Measurements from ENCODE around the gene RAB27A.

RAB27A gene

DNA sequence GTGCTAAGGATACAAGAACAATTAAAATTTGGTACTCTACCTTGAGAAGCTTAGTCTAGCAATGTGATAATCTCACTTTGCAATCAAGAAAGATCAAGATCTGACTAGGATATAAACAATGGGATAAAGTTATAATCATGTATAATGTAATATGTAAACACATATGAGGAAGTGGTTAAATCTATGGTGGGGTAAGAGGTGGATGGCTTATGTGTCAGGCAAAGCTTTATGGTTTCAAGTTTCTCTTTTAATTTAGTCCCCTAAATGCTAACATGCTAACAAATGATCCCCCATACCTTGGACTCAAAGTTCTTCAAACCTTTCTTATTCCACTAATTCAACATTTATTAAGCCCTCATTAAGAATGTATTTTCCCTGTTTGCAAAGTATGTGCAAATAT, 95.4 kb downstream of the RAB27A start:
- H2BK15ac ChIP-seq (ENCODE audit: low read depth, poor library complexity, severe bottlenecking) = no peak overlapping the region
- peak overlapping the region in 1 of 2 experiments; percentile 97 for H3K4me3 ChIP-seq (ENCODE audit: insufficient read depth in 1 of 2, low read depth in 1 of 2, low read length in 2 of 2)
- H2BK120ac ChIP-seq (ENCODE audit: low read depth, low read length) = no peak overlapping the region
- H3K4me1 ChIP-seq (ENCODE audit: control insufficient read depth, insufficient read depth, low read depth, low read length) = peaks cover 1% of the 10 kb centered on the region
- no peak overlapping the region for H2AK5ac ChIP-seq (ENCODE audit: low read length, severe bottlenecking)
- H3K23ac ChIP-seq (ENCODE audit: low read length in 2 of 2) = no peak overlapping the region
- no peak overlapping the region for H2AFZ ChIP-seq (ENCODE audit: low read depth, low read length)
- no peak overlapping the region for H2BK5ac ChIP-seq (ENCODE audit: low read depth, low read length, poor library complexity, severe bottlenecking)
- no peak overlapping the region for H3K27ac ChIP-seq (ENCODE audit: low read length, poor library complexity, severe bottlenecking)
- H3K36me3 ChIP-seq (ENCODE audit: control insufficient read depth in 1 of 2, insufficient read depth in 2 of 2, low read depth in 1 of 2, low read length in 2 of 2) = peaks cover 4 to 38% of the 10 kb centered on the region in 2 experiments
- no peak overlapping the region for H3K18ac ChIP-seq (ENCODE audit: low read depth in 1 of 2, low read length in 2 of 2)
- no peak overlapping the region for H3K14ac ChIP-seq (ENCODE audit: low read length in 2 of 2)
- no peaks in the 10 kb centered on the region for H3K9me3 ChIP-seq (ENCODE audit: control insufficient read depth, low read length)
- H3K27me3 ChIP-seq (ENCODE audit: control insufficient read depth in 1 of 2, insufficient read depth in 1 of 2, low read length in 2 of 2) = no peaks in the 10 kb centered on the region
- H2BK12ac ChIP-seq (ENCODE audit: low read length in 2 of 2) = no peak overlapping the region
- H3K79me1 ChIP-seq (replicated peaks; ENCODE audit: low read length, poor library complexity, severe bottlenecking) = peaks cover 6% of the 10 kb centered on the region
- peak; percentile 25 for DNase-seq
- H4K8ac ChIP-seq (ENCODE audit: low read length) = no peak overlapping the region
- H3K9ac ChIP-seq (ENCODE audit: low read length) = peak overlapping the region; percentile 22
- no peak overlapping the region for H4K91ac ChIP-seq (ENCODE audit: low read length)
- H3K4ac ChIP-seq (ENCODE audit: low read depth in 1 of 2, low read length in 2 of 2) = no peak overlapping the region
- H3K4me2 ChIP-seq (ENCODE audit: low read length, poor library complexity, severe bottlenecking) = no peak overlapping the region

DNA sequence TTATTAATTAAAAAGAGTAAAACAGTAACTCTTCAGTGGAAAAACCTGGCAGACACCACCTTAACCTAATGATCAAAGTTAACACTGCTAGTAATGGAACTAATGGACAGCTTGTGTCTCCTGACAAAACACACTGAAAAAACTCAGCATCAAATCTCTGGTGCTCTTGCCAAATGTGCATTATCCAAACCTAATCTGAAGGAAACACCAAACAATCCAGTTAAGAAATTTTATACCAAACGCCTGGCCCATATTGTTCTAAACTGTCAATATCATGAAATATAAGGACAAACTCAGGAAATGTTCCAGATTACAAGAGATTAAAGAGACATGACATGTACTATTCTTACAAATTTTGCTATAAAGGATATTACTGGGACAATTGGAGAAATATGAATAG, 103.3 kb downstream of the RAB27A start:
- Histone ChIP-seq H2AK5ac (ENCODE audit: low read length, severe bottlenecking) (no peak overlapping the region), H3K27ac (ENCODE audit: low read length, poor library complexity, severe bottlenecking) (no peak overlapping the region), H3K9ac (ENCODE audit: low read length) (no peak overlapping the region), H2BK12ac (ENCODE audit: low read length in 2 of 2) (no peak overlapping the region), H2BK5ac (ENCODE audit: low read depth, low read length, poor library complexity, severe bottlenecking) (no peak overlapping the region), H2AFZ (ENCODE audit: low read depth, low read length) (no peak overlapping the region), H4K91ac (ENCODE audit: low read length) (no peak overlapping the region), H3K23ac (ENCODE audit: low read length in 2 of 2) (no peak overlapping the region), H3K9me3 (ENCODE audit: control insufficient read depth, low read length) (no peaks in the 10 kb centered on the region), H3K14ac (ENCODE audit: low read length in 2 of 2) (no peak overlapping the region), H3K4ac (ENCODE audit: low read depth in 1 of 2, low read length in 2 of 2) (no peak overlapping the region), H3K27me3 (ENCODE audit: control insufficient read depth in 1 of 2, insufficient read depth in 1 of 2, low read length in 2 of 2) (no peaks in the 10 kb centered on the region), H4K8ac (ENCODE audit: low read length) (no peak overlapping the region), H3K4me1 (ENCODE audit: control insufficient read depth, insufficient read depth, low read depth, low read length) (no peaks in the 10 kb centered on the region), H2BK15ac (ENCODE audit: low read depth, poor library complexity, severe bottlenecking) (no peak overlapping the region), H3K4me3 (ENCODE audit: insufficient read depth in 1 of 2, low read depth in 1 of 2, low read length in 2 of 2) (no peak overlapping the region), H3K79me1 (replicated peaks; ENCODE audit: low read length, poor library complexity, severe bottlenecking) (peaks cover 14% of the 10 kb centered on the region), H3K18ac (ENCODE audit: low read depth in 1 of 2, low read length in 2 of 2) (no peak overlapping the region), H3K36me3 (ENCODE audit: control insufficient read depth in 1 of 2, insufficient read depth in 2 of 2, low read depth in 1 of 2, low read length in 2 of 2) (peaks cover 7 to 94% of the 10 kb centered on the region in 2 experiments), H3K4me2 (ENCODE audit: low read length, poor library complexity, severe bottlenecking) (no peak overlapping the region), H2BK120ac (ENCODE audit: low read depth, low read length) (no peak overlapping the region)
- 100% methylated on average over 1 of the region's 1 CpG for WGBS
- DNase-seq = no peak

DNA sequence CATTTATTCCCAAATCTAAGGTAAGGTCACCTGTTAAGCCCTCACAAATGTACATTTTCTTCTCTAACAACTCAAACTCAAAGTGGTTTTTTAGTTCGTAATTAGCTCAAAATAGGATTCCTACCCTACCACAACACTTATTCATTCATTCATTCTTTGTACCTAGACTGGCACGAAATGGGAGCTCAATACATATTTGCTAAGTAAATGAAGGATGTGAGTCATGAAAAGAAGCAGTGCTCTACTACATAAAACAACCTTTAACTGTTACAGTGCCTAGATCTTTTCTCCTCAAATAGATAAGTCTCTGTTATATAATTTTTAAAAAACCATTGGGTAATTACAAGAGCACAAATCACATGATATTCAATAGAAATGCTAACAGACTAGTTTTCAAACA, 105.9 kb downstream of the RAB27A start:
- H2AFZ ChIP-seq (ENCODE audit: low read depth, low read length) = no peak overlapping the region
- no peaks in the 10 kb centered on the region for H3K9me3 ChIP-seq (ENCODE audit: control insufficient read depth, low read length)
- H4K91ac ChIP-seq (ENCODE audit: low read length) = no peak overlapping the region
- H3K4ac ChIP-seq (ENCODE audit: low read depth in 1 of 2, low read length in 2 of 2) = no peak overlapping the region
- no peak overlapping the region for H2BK120ac ChIP-seq (ENCODE audit: low read depth, low read length)
- WGBS = 89% methylated on average over 1 of the region's 2 CpGs
- H3K4me2 ChIP-seq (ENCODE audit: low read length, poor library complexity, severe bottlenecking) = no peak overlapping the region
- H3K18ac ChIP-seq (ENCODE audit: low read depth in 1 of 2, low read length in 2 of 2) = no peak overlapping the region
- no peak overlapping the region for H4K8ac ChIP-seq (ENCODE audit: low read length)
- H2BK15ac ChIP-seq (ENCODE audit: low read depth, poor library complexity, severe bottlenecking) = no peak overlapping the region
- H2BK12ac ChIP-seq (ENCODE audit: low read length in 2 of 2) = no peak overlapping the region
- peaks cover 11% of the 10 kb centered on the region for H3K79me1 ChIP-seq (replicated peaks; ENCODE audit: low read length, poor library complexity, severe bottlenecking)
- H3K4me1 ChIP-seq (ENCODE audit: control insufficient read depth, insufficient read depth, low read depth, low read length) = no peaks in the 10 kb centered on the region
- no peak overlapping the region for H3K4me3 ChIP-seq (ENCODE audit: insufficient read depth in 1 of 2, low read depth in 1 of 2, low read length in 2 of 2)
- no peak overlapping the region for H3K9ac ChIP-seq (ENCODE audit: low read length)
- no peak overlapping the region for H2BK5ac ChIP-seq (ENCODE audit: low read depth, low read length, poor library complexity, severe bottlenecking)
- H3K27ac ChIP-seq (ENCODE audit: low read length, poor library complexity, severe bottlenecking) = no peak overlapping the region
- H3K14ac ChIP-seq (ENCODE audit: low read length in 2 of 2) = no peak overlapping the region
- no peak overlapping the region for H2AK5ac ChIP-seq (ENCODE audit: low read length, severe bottlenecking)
- no peak overlapping the region for H3K23ac ChIP-seq (ENCODE audit: low read length in 2 of 2)
- no peaks in the 10 kb centered on the region for H3K27me3 ChIP-seq (ENCODE audit: control insufficient read depth in 1 of 2, insufficient read depth in 1 of 2, low read length in 2 of 2)
- DNase-seq = no peak
- H3K36me3 ChIP-seq (ENCODE audit: control insufficient read depth in 1 of 2, insufficient read depth in 2 of 2, low read depth in 1 of 2, low read length in 2 of 2) = peaks cover 5 to 97% of the 10 kb centered on the region in 2 experiments

DNA sequence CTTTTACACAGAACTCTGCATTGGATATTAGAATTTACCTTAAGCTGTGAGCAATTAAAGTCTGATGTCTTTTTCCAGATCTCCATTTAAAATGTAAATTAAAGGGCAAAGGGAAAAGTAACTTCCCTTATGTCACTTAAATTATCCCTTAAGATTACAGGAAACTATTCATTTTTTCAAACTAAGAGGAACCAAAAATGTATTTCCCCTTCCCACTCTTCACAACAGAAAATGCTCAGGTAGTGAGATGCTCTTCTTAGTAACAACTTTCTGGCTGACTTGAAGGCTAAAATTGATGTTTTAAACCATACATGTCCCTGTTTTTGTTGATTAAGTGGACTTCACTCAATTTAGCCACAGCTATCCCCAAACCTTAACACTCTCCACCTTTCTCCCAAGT, 110.5 kb downstream of the RAB27A start:
- Histone ChIP-seq H3K9ac (ENCODE audit: low read length) (no peak overlapping the region), H2BK15ac (ENCODE audit: low read depth, poor library complexity, severe bottlenecking) (no peak overlapping the region), H3K4ac (ENCODE audit: low read depth in 1 of 2, low read length in 2 of 2) (no peak overlapping the region), H3K4me1 (ENCODE audit: control insufficient read depth, insufficient read depth, low read depth, low read length) (no peaks in the 10 kb centered on the region), H2AK5ac (ENCODE audit: low read length, severe bottlenecking) (no peak overlapping the region), H4K91ac (ENCODE audit: low read length) (no peak overlapping the region), H3K36me3 (ENCODE audit: control insufficient read depth in 1 of 2, insufficient read depth in 2 of 2, low read depth in 1 of 2, low read length in 2 of 2) (peaks cover 5 to 72% of the 10 kb centered on the region in 2 experiments), H2BK12ac (ENCODE audit: low read length in 2 of 2) (no peak overlapping the region), H3K27me3 (ENCODE audit: control insufficient read depth in 1 of 2, insufficient read depth in 1 of 2, low read length in 2 of 2) (no peaks in the 10 kb centered on the region), H2AFZ (ENCODE audit: low read depth, low read length) (no peak overlapping the region), H3K18ac (ENCODE audit: low read depth in 1 of 2, low read length in 2 of 2) (no peak overlapping the region), H3K4me3 (ENCODE audit: insufficient read depth in 1 of 2, low read depth in 1 of 2, low read length in 2 of 2) (no peak overlapping the region), H3K23ac (ENCODE audit: low read length in 2 of 2) (no peak overlapping the region), H4K8ac (ENCODE audit: low read length) (no peak overlapping the region), H2BK120ac (ENCODE audit: low read depth, low read length) (no peak overlapping the region), H3K14ac (ENCODE audit: low read length in 2 of 2) (no peak overlapping the region), H3K27ac (ENCODE audit: low read length, poor library complexity, severe bottlenecking) (no peak overlapping the region), H2BK5ac (ENCODE audit: low read depth, low read length, poor library complexity, severe bottlenecking) (no peak overlapping the region), H3K79me1 (replicated peaks; ENCODE audit: low read length, poor library complexity, severe bottlenecking) (peaks cover 6% of the 10 kb centered on the region), H3K4me2 (ENCODE audit: low read length, poor library complexity, severe bottlenecking) (no peak overlapping the region), H3K9me3 (ENCODE audit: control insufficient read depth, low read length) (no peaks in the 10 kb centered on the region)
- no peak for DNase-seq

Data from mesenchymal stem cell (in vitro differentiated cells and primary cell).